Measurements from ENCODE around the gene SYT17.
A peak's percentile ranks its signal among the peaks of the same experiment; 100 is the strongest.

The SYT17 gene

GRCh38 chr16:19299565-19299964 lies 131.5 kb downstream of the SYT17 start:
- no peak for TF ChIP-seq MAX (IDR thresholded peaks at IDR 0.05; ENCODE audit: low read depth, low read length)
- TF ChIP-seq CTCF (IDR thresholded peaks at IDR 0.05; ENCODE audit: low read depth, low read length), result no peak
- no peak for TF ChIP-seq MYC (IDR thresholded peaks at IDR 0.05; ENCODE audit: low read depth, low read length)
- TF ChIP-seq POLR2A (IDR thresholded peaks at IDR 0.05; ENCODE audit: extremely low read depth, insufficient read length), result no peak
- DNase-seq (ENCODE audit: low read depth), result no peak
- no peak overlapping the region for H3K4me3 ChIP-seq (ENCODE audit: low read depth, low read length)

- no peak for DNase-seq (ENCODE audit: low read depth)
- TF ChIP-seq MYC (IDR thresholded peaks at IDR 0.05; ENCODE audit: low read depth, low read length), result no peak
- no peak for TF ChIP-seq POLR2A (IDR thresholded peaks at IDR 0.05; ENCODE audit: extremely low read depth, insufficient read length)
- no peak for TF ChIP-seq MAX (IDR thresholded peaks at IDR 0.05; ENCODE audit: low read depth, low read length)
- TF ChIP-seq CTCF (IDR thresholded peaks at IDR 0.05; ENCODE audit: low read depth, low read length), result no peak
- no peak overlapping the region for H3K4me3 ChIP-seq (ENCODE audit: low read depth, low read length)
These were observed 133.9 kb downstream of the SYT17 start for GRCh38 chr16:19301931-19302330.

GRCh38 chr16:19304750-19305149 lies 136.7 kb downstream of the SYT17 start:
- TF ChIP-seq CTCF (IDR thresholded peaks at IDR 0.05; ENCODE audit: low read depth, low read length) (no peak), MAX (IDR thresholded peaks at IDR 0.05; ENCODE audit: low read depth, low read length) (no peak), POLR2A (IDR thresholded peaks at IDR 0.05; ENCODE audit: extremely low read depth, insufficient read length) (no peak), MYC (IDR thresholded peaks at IDR 0.05; ENCODE audit: low read depth, low read length) (no peak)
- H3K4me3 ChIP-seq (ENCODE audit: low read depth, low read length), result no peak overlapping the region
- no peak for DNase-seq (ENCODE audit: low read depth)

GRCh38 chr16:19305443-19305842 lies 137.4 kb downstream of the SYT17 start:
- no peak for DNase-seq (ENCODE audit: low read depth)
- TF ChIP-seq MAX (IDR thresholded peaks at IDR 0.05; ENCODE audit: low read depth, low read length) (no peak), MYC (IDR thresholded peaks at IDR 0.05; ENCODE audit: low read depth, low read length) (no peak), CTCF (IDR thresholded peaks at IDR 0.05; ENCODE audit: low read depth, low read length) (no peak), POLR2A (IDR thresholded peaks at IDR 0.05; ENCODE audit: extremely low read depth, insufficient read length) (no peak)
- no peak overlapping the region for H3K4me3 ChIP-seq (ENCODE audit: low read depth, low read length)

- DNase-seq (ENCODE audit: low read depth), result peak; percentile 27
These were observed 139.7 kb downstream of the SYT17 start for GRCh38 chr16:19307587-19308241.

GRCh38 chr16:19308392-19308791 lies 140.4 kb downstream of the SYT17 start:
- TF ChIP-seq MYC (IDR thresholded peaks at IDR 0.05; ENCODE audit: low read depth, low read length) (no peak), CTCF (IDR thresholded peaks at IDR 0.05; ENCODE audit: low read depth, low read length) (no peak), MAX (IDR thresholded peaks at IDR 0.05; ENCODE audit: low read depth, low read length) (no peak), POLR2A (IDR thresholded peaks at IDR 0.05; ENCODE audit: extremely low read depth, insufficient read length) (no peak)
- H3K4me3 ChIP-seq (ENCODE audit: low read depth, low read length), result no peak overlapping the region
- no peak for DNase-seq (ENCODE audit: low read depth)

More at GRCh38 chr16:19307587-19308241, 139.7 kb downstream of the SYT17 start:
- TF ChIP-seq POLR2A (IDR thresholded peaks at IDR 0.05; ENCODE audit: extremely low read depth, insufficient read length) (no peak), MYC (IDR thresholded peaks at IDR 0.05; ENCODE audit: low read depth, low read length) (no peak)
- no peak overlapping the region for H3K4me3 ChIP-seq (ENCODE audit: low read depth, low read length)

Measured in NB4 (cell line).